ENCODE data around the gene LMNTD2. TPM values are rescaled to one million over a fixed set of nuclear protein-coding genes. Genes with fewer than 3 reads are reported as not detected.

LMNTD2 gene
- total RNA-seq, 2 donors from 2014 or later = 8.5 to 13.3 TPM

- Histone ChIP-seq H3K27ac (ENCODE audit: low read depth, low read length) (no peak overlapping the region), H3K9me3 (ENCODE audit: control insufficient read depth, low read length) (no peaks in the 10 kb centered on the region), H3K4me1 (ENCODE audit: control insufficient read depth, insufficient read depth, low read length) (peaks cover 16% of the 10 kb centered on the region), H3K36me3 (ENCODE audit: control insufficient read depth, insufficient read depth, low read length) (peaks cover 27% of the 10 kb centered on the region), H3K27me3 (ENCODE audit: control insufficient read depth, insufficient read depth, low read length, poor library complexity, severe bottlenecking) (peaks cover 5% of the 10 kb centered on the region), H3K9ac (ENCODE audit: extremely low read depth, low read length, poor library complexity, severe bottlenecking) (no peak overlapping the region), H3K4me3 (ENCODE audit: low read length) (no peak overlapping the region)
- no peak overlapping the region for H3K27ac Mint-ChIP-seq
- WGBS, 2 experiments (ENCODE audit: insufficient coverage in 1 of 2, insufficient read length in 1 of 2) = 92 to 94% methylated on average over 18 to 20 of the region's 20 CpGs
- H3K4me1 Mint-ChIP-seq = peaks cover 22% of the 10 kb centered on the region
- no peak overlapping the region for H3K4me3 Mint-ChIP-seq
- H3K9me3 Mint-ChIP-seq = no peaks in the 10 kb centered on the region
- H3K27me3 Mint-ChIP-seq (ENCODE audit: insufficient read depth) = peaks cover 2% of the 10 kb centered on the region
- H3K36me3 Mint-ChIP-seq (ENCODE audit: low read depth) = peaks cover 22% of the 10 kb centered on the region
- peak; percentile 40 for DNase-seq
- no peak for TF ChIP-seq CTCF (conservative IDR thresholded peaks at IDR 0.05)
Measured at GRCh38 chr11:579830-580601, 19.5 kb upstream of the LMNTD2 start.

GRCh38 chr11:578276-579035 is 17.9 kb upstream of the LMNTD2 start:
- H3K4me1 Mint-ChIP-seq = peaks cover 34% of the 10 kb centered on the region
- H3K4me1 ChIP-seq (ENCODE audit: control insufficient read depth, insufficient read depth, low read length) = peaks cover 26% of the 10 kb centered on the region
- no peaks in the 10 kb centered on the region for H3K9me3 Mint-ChIP-seq
- TF ChIP-seq CTCF (conservative IDR thresholded peaks at IDR 0.05) = no peak
- H3K4me3 Mint-ChIP-seq = peak overlapping the region; percentile 79
- H3K36me3 Mint-ChIP-seq (ENCODE audit: low read depth) = peaks cover 15% of the 10 kb centered on the region
- H3K27ac ChIP-seq (ENCODE audit: low read depth, low read length) = no peak overlapping the region
- WGBS, 2 experiments (ENCODE audit: insufficient coverage in 1 of 2, insufficient read length in 1 of 2) = 92 to 97% methylated on average over 16 to 21 of the region's 21 CpGs
- H3K36me3 ChIP-seq (ENCODE audit: control insufficient read depth, insufficient read depth, low read length) = peaks cover 19% of the 10 kb centered on the region
- H3K9ac ChIP-seq (ENCODE audit: extremely low read depth, low read length, poor library complexity, severe bottlenecking) = no peak overlapping the region
- peaks cover 13% of the 10 kb centered on the region for H3K27me3 ChIP-seq (ENCODE audit: control insufficient read depth, insufficient read depth, low read length, poor library complexity, severe bottlenecking)
- H3K27ac Mint-ChIP-seq = peak overlapping the region; percentile 17
- DNase-seq = no peak
- H3K9me3 ChIP-seq (ENCODE audit: control insufficient read depth, low read length) = no peaks in the 10 kb centered on the region
- H3K27me3 Mint-ChIP-seq (ENCODE audit: insufficient read depth) = peaks cover 14% of the 10 kb centered on the region
- H3K4me3 ChIP-seq (ENCODE audit: low read length) = peak overlapping the region; percentile 95

GRCh38 chr11:577611-577894 is 17.0 kb upstream of the LMNTD2 start:
- Mint-ChIP-seq H3K36me3 (ENCODE audit: low read depth) (peaks cover 15% of the 10 kb centered on the region), H3K27ac (peak overlapping the region; percentile 89), H3K4me3 (peak overlapping the region; percentile 79), H3K27me3 (ENCODE audit: insufficient read depth) (peaks cover 22% of the 10 kb centered on the region), H3K4me1 (peaks cover 34% of the 10 kb centered on the region), H3K9me3 (no peaks in the 10 kb centered on the region)
- Histone ChIP-seq H3K27ac (ENCODE audit: low read depth, low read length) (no peak overlapping the region), H3K36me3 (ENCODE audit: control insufficient read depth, insufficient read depth, low read length) (peaks cover 14% of the 10 kb centered on the region), H3K9me3 (ENCODE audit: control insufficient read depth, low read length) (no peaks in the 10 kb centered on the region), H3K9ac (ENCODE audit: extremely low read depth, low read length, poor library complexity, severe bottlenecking) (peak overlapping the region; percentile 85), H3K4me3 (ENCODE audit: low read length) (peak overlapping the region; percentile 95), H3K27me3 (ENCODE audit: control insufficient read depth, insufficient read depth, low read length, poor library complexity, severe bottlenecking) (peaks cover 13% of the 10 kb centered on the region), H3K4me1 (ENCODE audit: control insufficient read depth, insufficient read depth, low read length) (peaks cover 26% of the 10 kb centered on the region)
- TF ChIP-seq CTCF (conservative IDR thresholded peaks at IDR 0.05) = no peak
- DNase-seq = no peak
- WGBS, 2 experiments (ENCODE audit: insufficient coverage in 1 of 2, insufficient read length in 1 of 2) = 84 to 89% methylated on average over 5 to 6 of the region's 6 CpGs

Measured in endodermal cell (in vitro differentiated cells).